HCT116 (cell line): Measurements from ENCODE around the gene CBX7. TPM values are rescaled to one million over a fixed set of nuclear protein-coding genes. Genes with fewer than 3 reads are reported as not detected.

ENCODE experiments used
- ATAC-seq: fragments of 200-7000 bp; cut with Tn5 transposase; 2 replicates; pipeline ENCODE4 v1.9.1; 2020; ENCODE audit warnings: mild to moderate bottlenecking, moderate library complexity
- BruUV-seq: library from RNA; stranded (reverse); fragments of 400-500 nt; replicated peaks from 2 replicates; lab custom pipeline; 2021; lab: Mats Ljungman, UMichigan
- CTCF ChIA-PET: fragments of 300-600 bp; sonication (Branson Sonifier 250); formaldehyde crosslinking; loops from one replicate; lab custom pipeline; 2021; ENCODE audit warnings: antibody characterized with exemption; lab: Charles Lee
- POLR2A ChIA-PET: fragments of 300-600, 350-600 bp; sonication (Branson Sonifier 250); formaldehyde crosslinking; loops from one replicate; lab custom pipeline; 2021; ENCODE audit warnings: antibody characterized with exemption; lab: Charles Lee
- RAD21 ChIA-PET, 2 experiments: fragments of 300-600 bp; sonication (Branson Sonifier 250); formaldehyde crosslinking; loops; one replicate each; lab custom pipeline; 2023; ENCODE audit warnings: low total read pairs in 2 of 2; ENCODE audit not compliant: uncharacterized antibody in 2 of 2, unreplicated experiment in 2 of 2, low non-redundant PET in 1 of 2; lab: Charles Lee
- DNase-seq: peaks from one replicate; pipeline ENCODE4 v3.0.0-alpha.2; 2010; ENCODE audit warnings: low read depth, low spot score
- H2AFZ ChIP-seq: fragments of 200-600 bp; shearing (Covaris generic), sonication (generic); 2 replicates; pipeline ENCODE4 v1.6.1; 2017; ENCODE audit warnings: low read depth, mixed run types, mixed read lengths, antibody characterized with exemption, low read length; ENCODE audit not compliant: poor library complexity, severe bottlenecking
- H3K27ac ChIP-seq: 2 replicates; pipeline ENCODE4 v1.5.1; 2012; ENCODE audit warnings: low read depth, low read length
- H3K27me3 ChIP-seq: fragments of 200-600 bp; sonication (generic); 2 replicates; pipeline ENCODE4 v1.6.1; 2016; ENCODE audit warnings: mixed run types, low read length, mixed read lengths; ENCODE audit not compliant: insufficient read depth
- H3K36me3 ChIP-seq, 2 experiments: fragments of 200-500 bp in 1 of 2; fragments of 200-600 bp in 1 of 2; sonication (Bioruptor generic) in 1 of 2; sonication (generic) in 1 of 2; 2 replicates each; pipeline versions ENCODE4 v1.5.1 to v1.6.1; 2014 to 2016; ENCODE audit warnings: low read length in 2 of 2, inconsistent platforms in 1 of 2, mixed read lengths in 1 of 2, mixed run types in 1 of 2; ENCODE audit not compliant: insufficient read depth in 2 of 2, control insufficient read depth in 1 of 2
- H3K4me1 ChIP-seq, 2 experiments: fragments of 200-600 bp in 1 of 2; sonication (generic) in 1 of 2; 2 replicates each; pipeline versions ENCODE4 v1.5.1 to v1.6.1; 2012 to 2017; ENCODE audit warnings: low read length in 2 of 2, inconsistent platforms in 1 of 2, mild to moderate bottlenecking in 1 of 2, mixed read lengths in 1 of 2, mixed run types in 1 of 2, moderate library complexity in 1 of 2; ENCODE audit not compliant: insufficient read depth in 2 of 2, control insufficient read depth in 1 of 2
- H3K4me2 ChIP-seq: fragments of 200-600 bp; sonication (generic); 2 replicates; pipeline ENCODE4 v1.6.1; 2017; ENCODE audit warnings: mixed run types, low read length, mixed read lengths
- H3K4me3 ChIP-seq, 2 experiments: fragments of 200-600 bp in 1 of 2; sonication (generic) in 1 of 2; replicated peaks in 1 of 2; 2 replicates each; pipeline ENCODE4 v1.5.1; 2011 to 2016; ENCODE audit warnings: low read length in 2 of 2, control low read depth in 1 of 2, low read depth in 1 of 2, mild to moderate bottlenecking in 1 of 2, mixed read lengths in 1 of 2, mixed run types in 1 of 2
- H3K79me2 ChIP-seq: fragments of 200-600 bp; sonication (generic); 2 replicates; pipeline ENCODE4 v1.6.1; 2017; ENCODE audit warnings: mild to moderate bottlenecking, mixed run types, low read length, moderate library complexity, mixed read lengths; ENCODE audit not compliant: insufficient read depth
- H3K9ac ChIP-seq: fragments of 200-600 bp; sonication (generic); 2 replicates; pipeline ENCODE4 v1.6.1; 2016; ENCODE audit warnings: low read length, mixed read lengths
- H3K9me2 ChIP-seq: fragments of 200-600 bp; sonication (generic), shearing (Covaris generic); 2 replicates; pipeline ENCODE4 v1.6.1; 2017; ENCODE audit warnings: mixed run types, mild to moderate bottlenecking, moderate library complexity; ENCODE audit not compliant: insufficient read depth
- H3K9me3 ChIP-seq, 2 experiments: fragments of 200-500 bp in 1 of 2; fragments of 200-600 bp in 1 of 2; sonication (Bioruptor generic) in 1 of 2; sonication (generic) in 1 of 2; 2 replicates each; pipeline ENCODE4 v1.6.1; 2014 to 2017; ENCODE audit warnings: low read length in 2 of 2, mixed read lengths in 2 of 2, inconsistent platforms in 1 of 2, low read depth in 1 of 2, mild to moderate bottlenecking in 1 of 2, mixed run types in 1 of 2, moderate library complexity in 1 of 2; ENCODE audit not compliant: control insufficient read depth in 1 of 2, insufficient read depth in 1 of 2
- H4K20me1 ChIP-seq: fragments of 200-600 bp; sonication (generic), shearing (Covaris generic); 2 replicates; pipeline ENCODE4 v1.6.1; 2017; ENCODE audit warnings: mixed run types, mild to moderate bottlenecking, moderate library complexity; ENCODE audit not compliant: insufficient read depth
- CEBPB ChIP-seq: IDR thresholded peaks from 2 replicates; pipeline ENCODE4 v1.6.1; 2012; ENCODE audit warnings: low read depth
- ELF1 ChIP-seq: IDR thresholded peaks from 2 replicates; pipeline ENCODE4 v1.6.1; 2012; ENCODE audit warnings: low read depth, borderline replicate concordance
- EZH2phosphoT487 ChIP-seq: fragments of 200-600 bp; IDR thresholded peaks from 2 replicates; pipeline ENCODE4 v1.6.1; 2018; ENCODE audit warnings: antibody characterized with exemption, borderline replicate concordance
- FOSL1 ChIP-seq: IDR thresholded peaks from 2 replicates; pipeline ENCODE4 v1.6.1; 2012; ENCODE audit warnings: low read depth
- JUND ChIP-seq: IDR thresholded peaks from 2 replicates; pipeline ENCODE4 v1.6.1; 2012
- SP1 ChIP-seq: IDR thresholded peaks from 2 replicates; pipeline ENCODE4 v1.6.1; 2012; ENCODE audit warnings: low read depth
- SRF ChIP-seq: IDR thresholded peaks from 2 replicates; pipeline ENCODE4 v1.6.1; 2012; ENCODE audit warnings: low read depth
- YY1 ChIP-seq: IDR thresholded peaks from 2 replicates; pipeline ENCODE4 v1.6.1; 2011; ENCODE audit warnings: low read length, low read depth, moderate library complexity, mild to moderate bottlenecking; ENCODE audit not compliant: insufficient replicate concordance; ENCODE audit errors: extremely low read depth
- ZFX ChIP-seq: fragments of 450-650 bp; IDR thresholded peaks from 2 replicates; pipeline ENCODE4 v1.6.1; 2017
- intact Hi-C: fragments of 100-400 bp; cut with micrococcal nuclease; formaldehyde crosslinking; loops from 2 replicates; pipeline ENCODE4 v1.10.0; 2022
- total RNA-seq: library from RNA; stranded (reverse); gene quantifications from one replicate; pipeline ENCODE4 v1.2.1, GENCODE V29; 2021; ENCODE audit not compliant: unreplicated experiment
- TF ChIP-seq, protein P1 (sequence below): IDR thresholded peaks from 2 replicates; pipeline ENCODE4 v1.6.1; 2012
- TF ChIP-seq, protein P2 (sequence below), 3 experiments: fragments of 200-600 bp in 1 of 3; sonication (generic) in 1 of 3; IDR thresholded peaks in 2 of 3; conservative IDR thresholded peaks in 1 of 3; 2 replicates each; pipeline ENCODE4 v1.5.1; 2012 to 2017; ENCODE audit warnings: low read depth in 2 of 3, low read length in 2 of 3, antibody characterized with exemption in 1 of 3, borderline replicate concordance in 1 of 3, control low read depth in 1 of 3, mild to moderate bottlenecking in 1 of 3, mixed read lengths in 1 of 3, mixed run types in 1 of 3, moderate library complexity in 1 of 3; ENCODE audit not compliant: insufficient read depth in 1 of 3
- TF ChIP-seq, protein P3 (sequence below): IDR thresholded peaks from 2 replicates; pipeline ENCODE4 v1.6.1; 2012; ENCODE audit warnings: low read depth

The CBX7 gene
- total RNA-seq, 1 experiment from 2014 or later: 20.1 TPM

DNA sequence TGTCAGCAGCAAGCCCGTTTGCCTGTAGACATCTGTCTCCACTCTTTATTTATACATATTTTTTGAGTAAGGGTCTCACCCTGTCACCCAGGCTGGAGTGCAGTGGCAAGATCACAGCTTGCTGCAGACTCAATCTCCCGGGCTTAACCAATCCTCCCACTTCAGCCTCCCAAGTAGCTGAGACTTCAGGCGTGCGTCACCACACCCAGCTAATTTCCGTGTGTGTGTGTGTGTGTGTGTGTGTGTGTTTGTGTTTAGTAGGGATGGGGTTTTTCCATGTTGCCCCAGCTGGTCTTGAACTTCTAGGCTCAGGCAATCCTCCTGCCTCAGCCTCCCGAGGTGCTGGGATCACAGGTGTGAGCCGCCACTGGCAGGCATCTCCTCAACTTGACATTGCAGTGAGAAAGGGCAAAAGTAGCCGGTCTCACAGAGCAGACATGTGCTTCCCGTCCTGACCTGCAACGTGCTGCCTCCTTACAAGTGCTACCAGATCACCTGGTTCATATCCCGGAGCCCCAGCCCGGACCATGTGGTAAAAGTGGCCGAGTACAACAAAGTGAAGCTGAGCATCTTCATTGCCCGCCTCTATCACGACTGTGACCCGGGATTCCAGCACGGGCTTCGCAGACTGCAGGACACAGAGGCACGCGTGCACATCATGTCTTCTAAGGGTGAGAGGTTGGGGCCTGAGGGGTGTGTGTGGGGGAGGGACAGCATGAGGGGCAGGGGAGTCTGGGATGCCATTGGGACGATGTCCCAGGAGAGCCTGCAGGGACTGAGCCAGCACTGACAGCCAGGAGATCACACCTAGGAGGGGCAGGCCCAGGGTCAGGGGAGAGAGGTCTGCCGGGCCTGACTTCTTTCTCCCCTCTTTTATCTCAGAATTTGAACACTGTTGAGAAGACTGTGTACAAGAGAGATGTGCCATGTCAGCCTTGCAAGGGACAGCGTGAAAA lies 61.1 kb downstream of the CBX7 start:
- Histone ChIP-seq H3K27me3 (no peaks in the 10 kb centered on the region), H3K4me2 (no peak overlapping the region), H3K27ac (no peak overlapping the region), H3K79me2 (no peaks in the 10 kb centered on the region), H4K20me1 (no peaks in the 10 kb centered on the region), H3K4me3 (no peak overlapping the region), H3K9me2 (no peaks in the 10 kb centered on the region), H3K9ac (no peak overlapping the region), H2AFZ (no peak overlapping the region), H3K9me3 (no peaks in the 10 kb centered on the region), H3K36me3 (no peaks in the 10 kb centered on the region), H3K4me1 (peaks cover 0 to 6% of the 10 kb centered on the region in 2 experiments; a peak in 2 of 4 replicates)
- ATAC-seq (no peak), DNase-seq (no peak)
- RAD21 ChIA-PET: no interaction called here
- POLR2A ChIA-PET: no interaction called here
- CTCF ChIA-PET: no interaction called here
- intact Hi-C loops: no loop called here
- no TSS peak for BruUV-seq
- TF ChIP-seq EZH2phosphoT487 (no peak), ZFX (no peak), SRF (no peak), YY1 (no peak), FOSL1 (no peak), CEBPB (no peak), JUND (no peak), ELF1 (no peak), SP1 (no peak)
- TF ChIP-seq, protein P1, sequence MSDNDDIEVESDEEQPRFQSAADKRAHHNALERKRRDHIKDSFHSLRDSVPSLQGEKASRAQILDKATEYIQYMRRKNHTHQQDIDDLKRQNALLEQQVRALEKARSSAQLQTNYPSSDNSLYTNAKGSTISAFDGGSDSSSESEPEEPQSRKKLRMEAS: no peak
- TF ChIP-seq, protein P2, sequence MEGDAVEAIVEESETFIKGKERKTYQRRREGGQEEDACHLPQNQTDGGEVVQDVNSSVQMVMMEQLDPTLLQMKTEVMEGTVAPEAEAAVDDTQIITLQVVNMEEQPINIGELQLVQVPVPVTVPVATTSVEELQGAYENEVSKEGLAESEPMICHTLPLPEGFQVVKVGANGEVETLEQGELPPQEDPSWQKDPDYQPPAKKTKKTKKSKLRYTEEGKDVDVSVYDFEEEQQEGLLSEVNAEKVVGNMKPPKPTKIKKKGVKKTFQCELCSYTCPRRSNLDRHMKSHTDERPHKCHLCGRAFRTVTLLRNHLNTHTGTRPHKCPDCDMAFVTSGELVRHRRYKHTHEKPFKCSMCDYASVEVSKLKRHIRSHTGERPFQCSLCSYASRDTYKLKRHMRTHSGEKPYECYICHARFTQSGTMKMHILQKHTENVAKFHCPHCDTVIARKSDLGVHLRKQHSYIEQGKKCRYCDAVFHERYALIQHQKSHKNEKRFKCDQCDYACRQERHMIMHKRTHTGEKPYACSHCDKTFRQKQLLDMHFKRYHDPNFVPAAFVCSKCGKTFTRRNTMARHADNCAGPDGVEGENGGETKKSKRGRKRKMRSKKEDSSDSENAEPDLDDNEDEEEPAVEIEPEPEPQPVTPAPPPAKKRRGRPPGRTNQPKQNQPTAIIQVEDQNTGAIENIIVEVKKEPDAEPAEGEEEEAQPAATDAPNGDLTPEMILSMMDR (IDR thresholded peaks at IDR 0.05 in 2 of 3, conservative IDR thresholded peaks at IDR 0.05 in 1 of 3; ENCODE audit: borderline replicate concordance in 1 of 3, insufficient read depth in 1 of 3, low read depth in 2 of 3, low read length in 2 of 3): no peak
- TF ChIP-seq, protein P3, sequence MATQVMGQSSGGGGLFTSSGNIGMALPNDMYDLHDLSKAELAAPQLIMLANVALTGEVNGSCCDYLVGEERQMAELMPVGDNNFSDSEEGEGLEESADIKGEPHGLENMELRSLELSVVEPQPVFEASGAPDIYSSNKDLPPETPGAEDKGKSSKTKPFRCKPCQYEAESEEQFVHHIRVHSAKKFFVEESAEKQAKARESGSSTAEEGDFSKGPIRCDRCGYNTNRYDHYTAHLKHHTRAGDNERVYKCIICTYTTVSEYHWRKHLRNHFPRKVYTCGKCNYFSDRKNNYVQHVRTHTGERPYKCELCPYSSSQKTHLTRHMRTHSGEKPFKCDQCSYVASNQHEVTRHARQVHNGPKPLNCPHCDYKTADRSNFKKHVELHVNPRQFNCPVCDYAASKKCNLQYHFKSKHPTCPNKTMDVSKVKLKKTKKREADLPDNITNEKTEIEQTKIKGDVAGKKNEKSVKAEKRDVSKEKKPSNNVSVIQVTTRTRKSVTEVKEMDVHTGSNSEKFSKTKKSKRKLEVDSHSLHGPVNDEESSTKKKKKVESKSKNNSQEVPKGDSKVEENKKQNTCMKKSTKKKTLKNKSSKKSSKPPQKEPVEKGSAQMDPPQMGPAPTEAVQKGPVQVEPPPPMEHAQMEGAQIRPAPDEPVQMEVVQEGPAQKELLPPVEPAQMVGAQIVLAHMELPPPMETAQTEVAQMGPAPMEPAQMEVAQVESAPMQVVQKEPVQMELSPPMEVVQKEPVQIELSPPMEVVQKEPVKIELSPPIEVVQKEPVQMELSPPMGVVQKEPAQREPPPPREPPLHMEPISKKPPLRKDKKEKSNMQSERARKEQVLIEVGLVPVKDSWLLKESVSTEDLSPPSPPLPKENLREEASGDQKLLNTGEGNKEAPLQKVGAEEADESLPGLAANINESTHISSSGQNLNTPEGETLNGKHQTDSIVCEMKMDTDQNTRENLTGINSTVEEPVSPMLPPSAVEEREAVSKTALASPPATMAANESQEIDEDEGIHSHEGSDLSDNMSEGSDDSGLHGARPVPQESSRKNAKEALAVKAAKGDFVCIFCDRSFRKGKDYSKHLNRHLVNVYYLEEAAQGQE: no peak
